Measurements from ENCODE around the gene HEY2.

HEY2 gene

DNA sequence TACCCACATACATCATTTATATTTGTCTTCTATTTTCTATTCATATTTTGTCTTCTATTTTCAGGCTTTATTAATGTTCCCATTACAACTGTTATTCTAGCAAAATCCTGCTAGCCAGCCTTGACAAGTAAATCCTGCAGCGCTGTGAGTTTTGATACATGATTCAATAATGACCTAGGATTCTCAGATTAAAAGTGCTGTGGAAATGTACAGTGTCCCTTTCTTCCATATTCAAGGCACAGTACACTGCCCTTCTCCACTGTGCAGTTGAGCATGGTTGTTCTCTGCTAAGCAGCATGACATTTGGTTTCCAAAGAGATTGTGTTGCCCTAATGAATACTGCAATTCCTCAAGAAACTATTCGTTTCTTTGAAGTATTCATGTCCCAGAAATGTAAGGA is 5.8 kb upstream of the HEY2 start:
- no peak for DNase-seq (ENCODE audit: low read depth)

DNA sequence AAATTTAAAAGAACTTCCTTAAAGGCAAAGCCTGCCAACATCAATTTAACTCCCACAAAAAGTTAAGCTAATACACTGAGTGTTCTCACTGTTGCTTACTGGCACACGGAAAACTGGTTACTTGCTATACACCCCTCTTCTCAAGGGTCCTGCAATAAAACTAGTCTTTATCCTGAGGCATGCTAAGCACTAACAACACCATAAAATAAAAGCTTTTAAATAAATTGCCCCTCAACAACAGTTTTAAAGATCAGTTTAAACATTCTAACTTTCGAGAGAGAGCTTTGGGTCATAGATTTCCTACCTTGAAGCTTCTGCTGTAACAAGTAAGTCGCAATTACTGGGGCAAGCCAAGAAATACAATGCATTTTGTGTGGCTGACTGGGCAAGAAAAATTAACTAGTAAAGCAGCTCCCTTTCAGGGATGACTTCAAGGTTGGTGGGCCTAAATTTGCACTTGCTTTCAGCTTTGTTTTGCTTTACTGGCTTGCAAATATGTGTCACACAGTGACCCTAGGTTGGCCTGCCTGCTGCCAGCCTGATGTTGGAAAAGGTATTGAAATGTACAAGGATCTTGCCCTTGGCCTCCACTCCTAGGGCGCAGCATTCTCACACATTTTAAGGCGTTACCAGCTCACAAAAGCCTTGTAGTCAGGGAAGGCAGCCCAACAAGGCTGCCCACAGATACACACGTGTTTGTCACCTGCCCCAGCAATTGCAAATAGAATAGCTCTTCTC is 4.0 kb upstream of the HEY2 start:
- no peak for DNase-seq (ENCODE audit: low read depth)

DNA sequence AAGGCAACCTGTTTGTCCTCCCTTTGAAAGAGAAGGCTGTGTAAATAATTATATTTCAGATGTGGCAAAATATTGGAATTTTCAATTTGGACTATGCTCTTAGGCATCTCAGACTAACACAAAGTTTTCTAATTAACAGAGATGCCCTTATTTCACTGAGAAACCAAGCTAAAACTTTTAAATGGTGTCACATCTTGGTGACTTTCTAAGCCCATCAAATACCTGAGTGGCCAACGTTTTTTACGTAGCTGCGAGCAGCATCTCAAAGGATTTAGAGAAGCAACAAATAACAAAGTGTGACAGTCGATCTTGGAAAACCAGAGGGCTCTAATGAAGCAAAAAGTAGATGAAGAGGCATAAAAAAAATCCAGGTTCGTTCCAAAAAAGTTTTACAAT is 3.4 kb upstream of the HEY2 start:
- DNase-seq (ENCODE audit: low read depth) = no peak

DNA sequence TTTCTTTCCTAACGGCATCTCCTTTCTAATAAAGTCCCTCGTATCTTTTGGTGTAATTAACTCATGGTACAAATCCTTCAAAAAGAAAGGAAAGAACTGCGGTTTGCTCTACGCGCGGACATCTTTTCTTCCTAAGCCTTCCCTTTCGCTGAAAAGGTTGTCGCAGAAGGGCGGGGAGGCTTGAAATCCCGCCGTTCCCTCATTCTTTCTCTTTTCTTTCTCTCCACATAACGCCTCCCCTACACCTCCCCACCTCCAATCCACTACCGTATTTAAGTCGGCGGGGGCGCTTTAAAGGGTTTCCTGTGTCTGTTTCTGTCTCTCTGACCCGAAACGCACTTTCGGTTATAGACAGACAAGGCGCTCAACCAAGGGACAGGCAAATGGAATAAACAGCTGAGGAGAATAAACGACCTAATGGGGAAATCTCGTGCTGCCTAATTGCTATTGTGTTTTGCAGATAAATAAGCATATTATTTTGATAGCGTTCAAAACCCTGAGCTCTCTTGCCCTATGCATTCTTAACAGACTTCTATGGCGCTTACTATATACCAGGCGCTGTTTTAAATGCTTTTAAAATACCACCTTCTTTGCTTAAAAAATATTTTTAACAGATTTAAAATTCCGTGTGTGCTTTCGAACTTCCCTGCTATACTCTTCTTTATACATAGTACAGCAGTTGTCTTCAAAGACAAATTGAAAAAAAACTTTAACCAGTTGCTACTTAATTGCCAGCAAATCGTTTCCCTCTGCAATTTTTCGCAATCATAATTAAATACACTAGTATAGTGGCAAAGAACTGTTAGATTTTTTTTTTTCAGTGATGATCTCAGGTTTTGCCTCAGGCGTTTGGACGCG is 2.5 kb upstream of the HEY2 start:
- peak; percentile 56 for DNase-seq (ENCODE audit: low read depth)

DNA sequence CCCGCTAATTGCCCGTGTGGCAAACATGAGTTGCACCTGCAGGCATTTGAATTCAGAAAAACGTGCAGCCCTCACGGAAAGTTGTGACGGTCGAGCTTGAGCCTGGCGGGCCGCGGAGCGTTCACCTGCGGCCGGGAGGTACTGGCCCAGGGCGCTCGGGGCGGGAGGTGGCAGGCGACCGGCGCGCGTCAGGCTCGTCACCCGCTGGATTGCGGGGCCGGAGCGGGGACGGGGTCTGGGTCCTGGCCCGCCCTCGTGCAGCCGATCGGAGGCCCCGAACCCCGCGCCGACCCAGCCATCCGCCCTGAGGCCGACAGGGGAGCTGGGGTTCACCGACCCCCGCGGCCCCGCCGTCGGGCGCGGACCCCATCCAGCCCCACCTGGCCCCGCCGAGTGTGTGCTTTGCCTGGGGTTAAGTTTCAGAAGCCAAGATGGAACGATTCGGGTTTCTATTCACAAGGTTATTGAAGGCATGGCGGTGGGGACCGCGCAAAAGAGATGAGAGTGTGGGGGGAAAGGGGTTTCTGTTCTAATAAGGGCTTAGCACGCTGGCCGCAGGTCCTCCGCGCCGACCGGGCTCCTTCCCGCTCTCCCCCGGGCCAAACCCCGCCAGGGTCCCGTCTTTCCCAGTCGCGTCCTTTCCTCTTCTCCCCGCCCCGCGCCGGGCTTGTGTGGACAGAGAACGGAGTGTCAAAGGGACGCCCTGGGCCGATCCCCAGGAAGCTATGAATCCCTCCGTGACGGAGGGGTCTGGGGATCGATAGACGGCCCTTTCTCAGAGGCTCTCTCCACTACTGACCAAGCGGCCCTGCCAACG is 1.6 kb upstream of the HEY2 start:
- DNase-seq (ENCODE audit: low read depth) = no peak

DNA sequence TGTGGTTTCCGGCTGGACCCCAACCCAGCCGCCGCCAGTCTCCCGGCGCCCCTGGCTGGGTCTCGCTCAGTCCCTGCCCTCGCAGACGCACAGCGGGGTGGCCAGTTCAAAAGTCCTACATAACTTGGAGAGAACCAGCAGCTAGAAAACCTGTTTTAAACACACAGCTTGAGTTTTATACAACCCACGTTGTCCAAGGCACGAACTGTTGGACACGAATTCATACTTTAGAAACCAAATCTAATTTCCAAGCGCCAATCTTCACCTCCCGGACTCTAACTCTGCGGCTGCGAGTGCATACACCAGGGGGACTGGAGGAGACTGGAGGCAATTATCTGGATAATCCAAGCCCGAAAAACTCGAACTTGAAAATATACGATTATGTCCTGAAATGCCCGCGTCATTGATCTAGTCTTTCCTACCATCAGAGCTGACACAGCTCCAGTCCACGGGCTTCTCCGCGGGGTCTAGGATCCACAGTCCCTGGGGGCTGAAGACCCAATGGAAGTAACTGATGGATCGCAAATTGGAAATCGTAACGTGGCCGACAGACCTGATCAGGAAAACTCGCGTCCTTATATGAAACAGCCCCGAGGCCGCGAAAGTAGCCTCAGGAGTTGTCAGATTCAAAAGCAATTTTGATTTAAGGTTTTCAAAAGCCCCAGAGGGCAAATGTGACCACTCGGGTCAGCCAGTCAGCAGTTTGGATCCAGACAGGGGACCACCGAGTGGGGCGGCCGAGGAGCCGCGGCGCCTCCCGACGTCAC is 843 bp upstream of the HEY2 start:
- no peak for DNase-seq (ENCODE audit: low read depth)

DNA sequence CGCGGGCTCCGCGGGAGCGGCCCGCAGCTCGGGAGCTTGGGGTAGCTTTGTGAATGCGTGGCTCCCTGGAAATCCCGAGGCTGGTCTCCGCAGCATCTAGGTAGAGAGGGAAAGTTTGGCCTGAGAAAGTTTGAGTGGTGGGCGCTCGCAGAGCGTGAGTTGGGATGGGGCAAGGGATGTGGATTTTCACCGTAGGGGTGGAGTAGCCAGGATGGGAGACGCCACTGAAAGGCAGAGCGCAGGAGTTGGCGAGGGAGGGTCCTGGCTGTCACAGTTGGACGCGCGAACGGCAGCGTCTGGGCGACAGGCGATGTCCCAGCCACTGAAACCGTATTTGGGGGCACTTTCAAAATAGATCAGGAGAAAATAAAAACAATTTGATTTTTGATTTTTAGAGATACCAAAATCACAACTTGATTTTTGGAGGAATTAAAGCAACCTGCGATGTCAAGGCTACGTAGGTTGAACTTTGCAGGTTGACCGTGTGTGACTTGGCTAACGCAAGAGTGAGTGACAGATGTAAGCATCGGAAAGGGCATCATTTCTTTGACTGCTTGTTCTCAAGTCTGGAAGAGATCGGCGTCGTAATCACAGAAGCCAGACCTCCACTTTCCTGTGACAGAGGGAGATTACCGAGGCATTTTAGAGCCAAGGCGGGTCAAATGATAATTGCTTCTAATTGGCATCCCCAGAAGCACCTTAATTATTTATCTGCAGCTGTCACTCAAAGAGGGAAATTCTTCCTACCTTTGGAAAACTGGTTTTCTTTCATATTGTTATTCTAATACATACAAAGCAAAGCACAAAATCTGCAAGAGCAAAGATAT is 646 bp downstream of the HEY2 start:
- DNase-seq (ENCODE audit: low read depth) = no peak

DNA sequence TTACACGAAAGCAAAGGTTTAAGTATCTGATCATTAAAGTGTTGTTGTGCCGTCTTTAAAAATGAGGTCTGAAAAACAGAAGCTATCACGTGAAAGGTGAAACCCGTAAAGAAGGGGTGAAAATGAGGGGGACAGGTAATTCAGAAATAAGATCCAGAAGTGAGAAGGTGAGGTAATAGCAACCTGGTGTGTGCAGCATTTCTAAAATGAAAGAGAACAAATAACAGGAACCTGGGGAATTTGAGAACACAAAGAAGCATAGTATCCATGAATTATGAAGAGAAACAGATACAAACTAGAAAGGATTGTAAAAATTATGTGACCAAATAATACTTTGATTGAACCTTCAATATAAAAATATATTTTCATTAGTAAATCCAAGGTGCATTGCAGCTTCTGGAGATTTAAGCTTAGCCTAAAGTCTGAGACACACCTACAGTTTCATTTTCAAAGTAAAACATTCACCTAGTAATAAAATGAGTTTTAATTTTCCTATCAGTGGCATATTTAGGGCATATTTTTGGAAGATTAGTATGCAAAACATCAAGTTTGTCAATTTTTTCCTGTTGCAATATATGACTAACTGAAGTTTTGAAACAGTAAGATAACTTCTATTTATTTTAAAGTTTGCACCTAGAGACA is 1.4 kb downstream of the HEY2 start:
- DNase-seq (ENCODE audit: low read depth) = no peak

DNA sequence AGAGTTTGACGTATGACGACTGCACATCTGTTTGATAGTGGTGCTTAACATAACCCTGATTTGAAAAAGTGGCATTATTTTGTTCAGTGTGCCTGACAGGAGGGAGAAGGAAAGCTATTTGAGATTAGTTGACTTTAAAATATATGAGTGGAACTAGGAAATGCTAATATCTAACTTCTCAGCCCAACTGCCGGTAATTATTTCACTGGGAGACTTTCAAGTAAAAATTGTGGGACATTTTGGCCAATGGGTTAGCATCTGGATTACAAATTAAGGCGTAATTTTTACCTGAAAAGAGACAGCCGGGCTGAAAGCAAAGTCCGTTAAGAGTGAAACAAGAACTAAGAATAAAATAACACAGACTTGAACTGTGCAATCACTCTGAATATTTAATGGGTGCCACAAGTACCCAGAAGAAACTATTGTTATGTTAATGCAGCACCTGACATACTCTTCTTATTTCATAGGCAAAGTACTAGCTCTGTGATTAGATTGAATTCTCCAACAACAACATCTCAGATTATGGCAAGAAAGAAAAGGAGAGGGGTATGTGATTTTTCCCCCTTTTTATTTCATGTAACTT is 2.0 kb downstream of the HEY2 start:
- DNase-seq (ENCODE audit: low read depth) = no peak

DNA sequence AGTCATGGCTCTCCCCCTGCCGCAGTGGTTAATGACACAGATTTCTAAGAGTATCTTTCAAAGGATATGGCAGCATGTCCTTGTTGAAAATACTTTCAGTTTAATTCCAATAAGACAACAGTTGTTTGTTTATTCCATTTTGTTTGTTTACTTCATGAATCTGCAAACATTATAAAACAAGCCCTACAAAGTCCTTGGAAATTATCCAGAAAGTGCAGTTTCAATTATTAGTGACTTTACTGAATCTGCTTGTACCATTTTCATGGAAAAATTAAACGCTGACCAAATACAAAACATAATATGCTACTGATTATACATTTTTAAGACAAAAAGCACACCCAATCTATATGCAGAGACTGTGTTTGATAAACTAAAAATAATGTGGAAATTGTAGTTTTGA is 3.3 kb downstream of the HEY2 start:
- no peak for DNase-seq (ENCODE audit: low read depth)

DNA sequence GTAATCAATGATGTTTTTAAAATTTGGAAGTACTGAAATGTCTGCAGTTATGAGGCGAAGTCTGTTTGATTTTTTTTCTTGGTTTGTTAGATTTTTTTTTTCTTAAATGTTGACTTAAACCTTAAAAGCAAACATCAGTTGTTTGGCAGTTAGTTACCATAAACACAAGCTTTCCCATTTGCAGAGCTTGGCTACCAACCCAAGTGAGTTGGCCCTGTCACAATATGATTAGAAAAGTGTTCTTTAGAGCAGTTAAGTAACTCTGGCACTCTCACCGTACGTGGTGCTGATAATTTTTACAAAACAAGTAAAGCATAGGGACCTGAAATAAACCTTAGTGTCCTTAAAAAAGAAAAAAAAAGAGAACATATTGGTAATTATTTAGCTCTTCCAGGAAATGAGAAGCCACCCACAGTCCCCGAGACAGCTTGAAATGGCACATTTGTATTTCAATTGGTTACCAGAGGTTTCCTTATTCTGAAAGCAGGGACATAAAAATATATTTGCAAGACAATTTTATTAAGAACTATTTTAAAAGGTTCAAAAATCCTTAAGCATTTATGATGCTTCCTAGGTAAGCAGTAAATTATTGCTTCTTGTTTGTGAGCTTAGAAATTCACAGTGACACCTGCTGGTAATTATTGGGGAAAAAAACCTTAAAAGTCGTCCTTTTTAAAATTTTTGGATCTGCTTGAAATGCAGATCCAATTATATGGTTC is 3.9 kb downstream of the HEY2 start:
- no peak for DNase-seq (ENCODE audit: low read depth)

DNA sequence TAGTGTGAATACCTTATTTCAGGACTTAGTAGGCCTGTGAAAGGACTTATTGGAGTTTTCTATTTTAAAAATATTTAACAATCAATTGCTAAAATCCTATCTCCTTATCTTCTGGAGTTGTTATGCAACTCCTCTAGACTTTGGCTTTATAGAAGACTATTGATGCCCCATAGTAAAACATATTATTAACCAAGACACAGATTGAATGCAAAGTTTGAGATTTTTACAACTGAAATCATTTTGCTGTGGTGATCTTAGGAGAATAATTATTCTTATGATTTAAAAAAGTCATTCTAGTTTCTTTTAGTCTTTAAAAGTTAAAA is 4.5 kb downstream of the HEY2 start:
- DNase-seq (ENCODE audit: low read depth) = no peak

DNA sequence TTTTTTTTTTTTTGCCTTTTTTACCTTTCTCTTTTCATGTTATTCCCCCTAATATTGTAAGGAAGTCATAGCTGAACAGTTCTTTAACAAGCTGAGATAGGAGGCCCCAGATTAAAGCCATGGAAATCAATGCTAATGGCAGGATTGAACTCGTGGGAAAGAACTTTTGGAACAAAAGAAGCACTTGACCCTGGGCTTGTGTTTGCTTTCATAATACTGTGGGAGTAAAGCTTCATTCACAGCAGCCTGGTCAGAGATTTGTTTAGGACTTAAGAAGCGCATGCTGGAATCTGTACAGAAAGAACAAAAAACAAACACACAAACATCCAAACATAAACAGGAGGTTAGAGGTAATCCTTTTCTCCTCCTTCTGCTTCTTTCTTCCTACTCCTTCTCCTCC is 5.1 kb downstream of the HEY2 start:
- no peak for DNase-seq (ENCODE audit: low read depth)

DNA sequence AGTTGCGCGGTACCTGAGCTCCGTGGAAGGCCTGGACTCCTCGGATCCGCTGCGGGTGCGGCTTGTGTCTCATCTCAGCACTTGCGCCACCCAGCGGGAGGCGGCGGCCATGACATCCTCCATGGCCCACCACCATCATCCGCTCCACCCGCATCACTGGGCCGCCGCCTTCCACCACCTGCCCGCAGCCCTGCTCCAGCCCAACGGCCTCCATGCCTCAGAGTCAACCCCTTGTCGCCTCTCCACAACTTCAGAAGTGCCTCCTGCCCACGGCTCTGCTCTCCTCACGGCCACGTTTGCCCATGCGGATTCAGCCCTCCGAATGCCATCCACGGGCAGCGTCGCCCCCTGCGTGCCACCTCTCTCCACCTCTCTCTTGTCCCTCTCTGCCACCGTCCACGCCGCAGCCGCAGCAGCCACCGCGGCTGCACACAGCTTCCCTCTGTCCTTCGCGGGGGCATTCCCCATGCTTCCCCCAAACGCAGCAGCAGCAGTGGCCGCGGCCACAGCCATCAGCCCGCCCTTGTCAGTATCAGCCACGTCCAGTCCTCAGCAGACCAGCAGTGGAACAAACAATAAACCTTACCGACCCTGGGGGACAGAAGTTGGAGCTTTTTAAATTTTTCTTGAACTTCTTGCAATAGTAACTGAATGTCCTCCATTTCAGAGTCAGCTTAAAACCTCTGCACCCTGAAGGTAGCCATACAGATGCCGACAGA is 9.9 kb downstream of the HEY2 start:
- DNase-seq (ENCODE audit: low read depth) = no peak

DNA sequence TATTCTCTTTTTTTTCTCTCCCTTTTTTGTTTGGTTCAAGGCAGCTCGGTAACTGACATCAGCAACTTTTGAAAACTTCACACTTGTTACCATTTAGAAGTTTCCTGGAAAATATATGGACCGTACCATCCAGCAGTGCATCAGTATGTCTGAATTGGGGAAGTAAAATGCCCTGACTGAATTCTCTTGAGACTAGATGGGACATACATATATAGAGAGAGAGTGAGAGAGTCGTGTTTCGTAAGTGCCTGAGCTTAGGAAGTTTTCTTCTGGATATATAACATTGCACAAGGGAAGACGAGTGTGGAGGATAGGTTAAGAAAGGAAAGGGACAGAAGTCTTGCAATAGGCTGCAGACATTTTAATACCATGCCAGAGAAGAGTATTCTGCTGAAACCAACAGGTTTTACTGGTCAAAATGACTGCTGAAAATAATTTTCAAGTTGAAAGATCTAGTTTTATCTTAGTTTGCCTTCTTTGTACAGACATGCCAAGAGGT is 10.6 kb downstream of the HEY2 start:
- no peak for DNase-seq (ENCODE audit: low read depth)

DNA sequence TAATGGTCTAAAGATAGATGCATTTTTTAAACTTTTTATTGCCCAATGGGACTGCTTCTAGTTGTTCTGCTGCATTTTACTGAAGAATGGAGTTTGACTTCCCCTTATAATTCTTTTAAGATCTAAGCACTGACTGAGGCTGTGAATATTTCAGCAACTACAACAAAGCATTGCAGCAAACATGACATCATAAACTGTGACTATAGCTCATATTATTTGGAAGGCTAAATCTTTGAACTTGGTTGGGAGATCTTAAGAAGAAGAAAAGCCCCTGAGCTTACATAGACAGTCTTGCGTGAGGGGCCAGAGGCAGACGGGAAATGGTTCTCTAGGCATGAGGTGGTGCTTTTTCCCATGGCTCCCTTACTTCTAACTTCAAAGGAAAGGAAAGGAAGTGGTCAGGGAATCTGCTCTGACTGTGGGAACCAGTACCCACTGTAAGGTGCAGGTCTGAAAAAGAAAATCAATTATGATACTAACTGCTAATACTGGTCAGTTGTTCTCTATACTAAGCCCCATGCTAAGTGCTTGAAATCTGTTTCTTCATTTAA is 14.8 kb downstream of the HEY2 start:
- DNase-seq (ENCODE audit: low read depth) = no peak

DNA sequence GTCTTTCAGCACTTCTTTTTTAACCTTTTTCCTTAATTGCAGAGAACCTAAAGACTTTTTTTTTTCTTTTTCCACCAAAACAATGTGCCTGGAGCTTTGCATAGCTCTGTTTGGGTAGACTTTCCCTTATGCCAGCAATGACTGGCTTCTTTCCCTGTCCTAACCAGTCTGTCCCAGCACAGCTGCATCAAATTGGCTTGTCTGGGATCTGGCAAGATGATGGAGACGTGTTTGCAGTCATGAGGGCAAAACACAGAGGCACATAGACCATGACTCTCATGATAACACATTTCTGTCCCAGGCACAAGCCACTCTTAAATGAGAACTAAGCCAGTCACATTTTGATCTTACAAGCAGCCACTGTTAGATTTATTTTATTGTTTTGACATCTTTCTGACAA is 16.5 kb downstream of the HEY2 start:
- no peak for DNase-seq (ENCODE audit: low read depth)

DNA sequence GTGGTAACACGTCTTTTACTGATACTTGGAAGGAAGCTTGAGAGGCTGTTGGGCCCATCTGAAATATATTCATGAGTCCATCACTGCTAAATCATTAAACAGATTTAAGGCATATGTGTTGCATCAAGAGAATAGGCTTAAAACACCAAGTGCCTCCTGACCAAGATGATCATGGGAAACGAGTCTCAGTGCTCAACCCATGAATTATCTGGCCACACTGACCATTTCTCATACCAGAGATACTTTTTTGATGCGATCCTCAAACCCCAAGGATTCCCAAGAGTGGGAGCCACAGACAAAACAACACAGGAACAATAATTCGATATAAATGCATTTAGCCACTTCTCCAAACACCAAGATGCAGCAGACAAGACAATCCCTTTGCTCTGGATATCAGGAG is 17.2 kb downstream of the HEY2 start:
- no peak for DNase-seq (ENCODE audit: low read depth)

All from activated T-cell treated with anti-CD3 and anti-CD28 coated beads for 24 hours (primary cell).